Measurements from ENCODE around the gene PFN3.
A peak's percentile ranks its signal among the peaks of the same experiment; 100 is the strongest.
"Not testable (repeated sequence)": the region's sequence is repeated elsewhere in the genome, so short reads cannot be mapped to it uniquely, and the experiment has no call there.

The PFN3 gene

DNA sequence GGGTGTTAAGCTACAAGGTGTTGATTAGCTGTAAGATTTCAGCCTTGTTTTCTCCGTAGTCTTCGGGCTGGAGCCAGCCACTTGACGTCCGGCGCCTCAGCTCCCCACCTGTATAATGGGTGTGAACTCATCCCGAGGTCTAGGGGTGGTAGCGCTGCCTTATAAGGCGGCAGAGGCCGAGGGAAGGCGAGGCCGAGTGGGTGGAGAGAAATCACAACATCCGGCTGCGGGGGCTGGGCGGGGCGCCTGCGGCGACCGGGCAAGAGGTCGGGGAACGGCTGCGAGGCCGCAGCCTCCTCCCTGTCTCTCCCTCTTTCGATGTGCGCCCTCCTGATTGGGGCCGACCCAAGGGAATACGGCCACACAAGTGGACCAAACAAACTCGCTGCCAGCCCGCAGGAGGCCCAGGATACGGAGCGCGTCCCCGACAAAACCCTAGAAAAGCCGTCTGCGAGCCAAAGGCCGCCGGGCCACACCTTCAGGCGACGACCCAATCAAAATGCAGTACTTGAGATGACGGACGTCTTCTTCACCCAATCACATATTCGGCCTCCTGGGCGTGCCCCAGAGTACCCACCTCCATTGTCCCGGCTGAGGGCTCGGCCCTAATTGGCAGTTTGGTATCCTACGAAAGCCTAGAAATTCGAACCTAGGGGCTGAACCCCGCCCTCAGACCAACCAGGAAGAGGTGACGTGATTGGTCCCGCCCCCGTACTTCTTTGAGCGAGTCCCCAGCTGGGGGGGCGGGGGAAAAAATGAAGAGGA lies 25.5 kb upstream of the PFN3 start:
- DNase-seq (ENCODE audit: low read depth in 3 of 3), result peak; percentile 99 to 100 (median 100)

DNA sequence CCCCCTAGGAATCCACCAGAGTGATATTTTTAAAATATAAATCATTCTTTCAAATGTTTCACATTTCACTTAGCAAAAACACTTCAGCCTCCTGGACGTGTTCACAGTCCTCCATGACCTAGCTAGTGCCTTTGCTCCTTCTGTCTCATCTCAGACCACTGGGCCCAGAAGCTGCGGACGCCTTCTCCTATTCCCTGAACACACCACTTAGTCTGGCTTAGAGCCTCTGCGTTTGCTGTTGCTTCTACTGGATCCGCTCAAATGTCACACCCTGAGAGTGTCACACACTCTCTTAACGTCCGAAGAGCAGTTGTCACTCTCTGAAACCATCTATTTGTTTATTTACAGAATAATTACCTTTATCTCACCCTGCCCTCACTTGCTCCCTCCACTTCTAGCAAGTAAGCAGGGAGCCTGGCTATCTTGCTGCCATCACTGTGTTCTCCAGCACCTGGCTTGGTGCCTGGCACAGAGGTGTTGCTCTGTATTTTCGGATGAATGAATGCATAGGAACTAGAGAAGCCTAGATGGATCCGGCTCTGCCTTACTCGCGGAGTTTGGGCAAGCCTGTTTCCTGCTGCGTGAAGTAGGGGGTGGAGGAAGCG lies 24.8 kb upstream of the PFN3 start:
- no peak for DNase-seq (ENCODE audit: low read depth in 3 of 3)

DNA sequence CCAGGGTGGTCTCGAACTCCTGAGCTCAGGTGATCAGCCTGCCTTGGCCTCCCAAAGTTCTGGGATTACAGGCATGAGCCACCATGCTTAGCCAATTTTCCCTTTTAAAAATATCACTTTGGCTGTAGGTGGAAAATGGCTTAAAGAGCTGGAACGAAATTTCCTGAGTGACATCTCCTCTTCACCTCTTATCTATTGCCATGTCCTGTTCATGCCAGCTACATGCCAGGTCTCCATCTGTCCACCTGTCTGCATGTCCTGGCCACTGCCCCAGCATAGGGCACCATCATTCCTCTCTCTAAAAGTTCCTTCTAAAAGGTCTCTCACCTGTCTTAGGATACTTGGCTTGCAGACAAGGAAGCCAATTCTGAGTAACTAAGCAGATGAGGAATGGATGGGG lies 23.2 kb upstream of the PFN3 start:
- DNase-seq (ENCODE audit: low read depth in 3 of 3), result no peak

DNA sequence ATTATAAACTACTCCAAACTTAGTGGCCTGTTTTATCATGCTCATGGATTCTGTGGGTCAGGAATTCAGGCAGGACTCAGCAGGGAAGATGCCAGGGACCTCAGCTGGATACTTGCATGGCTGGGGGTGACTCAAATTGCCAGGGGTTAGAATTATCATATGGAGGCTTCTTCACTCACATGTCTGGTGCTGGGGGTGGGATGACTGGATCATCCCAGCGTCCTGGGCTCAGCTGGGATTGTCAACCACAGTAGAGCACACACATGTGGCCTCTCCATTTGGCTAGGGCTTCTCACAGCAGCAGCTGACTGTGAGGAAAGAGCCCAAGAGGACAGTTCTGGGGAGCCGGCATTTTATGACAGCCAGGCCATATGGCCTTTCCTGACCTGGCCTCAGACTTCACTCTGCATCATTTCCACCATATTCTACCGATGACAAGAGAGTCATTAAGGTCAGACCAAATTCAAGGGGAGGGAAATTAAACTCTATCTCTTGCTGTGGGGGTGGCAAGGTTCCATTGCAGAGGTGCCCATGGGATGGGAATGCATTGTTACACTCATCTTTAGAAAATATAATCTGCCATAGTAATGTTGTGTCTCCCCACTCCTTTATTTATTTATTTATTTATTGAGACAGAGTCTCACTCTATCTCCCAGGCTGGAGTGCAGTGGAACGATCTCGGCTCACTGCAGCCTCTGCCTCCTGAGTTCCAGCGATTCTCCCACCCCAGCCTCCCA lies 20.8 kb upstream of the PFN3 start:
- DNase-seq (ENCODE audit: low read depth in 3 of 3), result no peak

DNA sequence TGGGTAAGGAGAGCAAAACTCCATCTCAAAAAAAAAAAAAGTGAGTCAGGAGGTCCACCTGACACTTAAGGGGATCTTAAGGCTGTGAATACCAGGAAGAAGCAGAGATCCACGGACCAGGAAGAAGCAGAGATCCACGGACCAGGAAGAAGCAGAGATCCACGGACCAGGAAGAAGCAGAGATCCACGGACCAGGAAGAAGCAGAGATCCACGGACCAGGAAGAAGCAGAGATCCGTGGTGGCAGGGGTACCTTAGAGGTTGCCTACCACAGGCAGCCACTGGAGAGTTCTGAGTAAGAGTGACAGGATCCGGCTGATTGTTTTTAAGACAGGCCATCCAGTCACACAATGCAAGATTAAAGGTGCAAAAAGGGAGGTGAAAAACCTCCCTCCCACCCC lies 20.0 kb upstream of the PFN3 start:
- DNase-seq (ENCODE audit: low read depth in 3 of 3), result not testable (repeated sequence)

DNA sequence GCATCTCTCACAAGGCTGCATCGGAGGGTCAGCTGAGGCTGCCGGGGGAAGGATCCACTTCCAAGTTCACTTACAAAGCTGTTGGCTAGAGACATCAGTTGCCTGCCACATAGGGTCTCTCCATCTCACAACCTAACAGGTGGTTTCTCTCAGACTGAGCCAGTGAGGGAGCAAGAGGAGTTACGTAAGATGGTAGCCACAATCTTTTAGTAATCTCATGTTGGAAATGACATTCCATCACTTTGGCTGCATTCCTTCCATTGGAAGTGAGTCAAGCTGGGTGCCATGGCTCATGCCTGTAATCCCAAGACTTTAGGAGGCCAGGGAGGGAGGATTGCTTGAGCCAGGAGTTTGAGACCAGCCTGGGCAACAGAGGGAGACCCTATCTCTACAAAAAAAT lies 18.6 kb upstream of the PFN3 start:
- no peak for DNase-seq (ENCODE audit: low read depth in 3 of 3)

DNA sequence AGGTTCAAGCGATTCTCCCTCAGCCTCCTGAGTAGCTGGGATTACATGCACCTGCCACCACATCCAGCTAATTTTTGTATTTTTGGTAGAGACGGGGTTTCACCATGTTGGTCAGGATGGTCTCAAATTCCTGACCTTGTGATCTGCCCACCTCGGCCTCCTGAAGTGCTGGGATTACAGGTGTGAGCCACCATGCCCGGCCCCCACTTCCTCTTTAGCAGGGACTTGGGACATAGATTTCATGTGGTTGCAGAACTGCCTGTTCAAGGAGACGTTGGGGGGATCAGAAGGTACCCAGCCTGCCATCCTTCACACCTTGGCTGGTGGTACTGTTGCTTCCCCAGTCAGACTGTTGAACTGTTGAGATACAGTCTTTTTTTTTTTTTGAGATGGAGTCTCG lies 16.6 kb upstream of the PFN3 start:
- DNase-seq (ENCODE audit: low read depth in 3 of 3), result not testable (repeated sequence)

DNA sequence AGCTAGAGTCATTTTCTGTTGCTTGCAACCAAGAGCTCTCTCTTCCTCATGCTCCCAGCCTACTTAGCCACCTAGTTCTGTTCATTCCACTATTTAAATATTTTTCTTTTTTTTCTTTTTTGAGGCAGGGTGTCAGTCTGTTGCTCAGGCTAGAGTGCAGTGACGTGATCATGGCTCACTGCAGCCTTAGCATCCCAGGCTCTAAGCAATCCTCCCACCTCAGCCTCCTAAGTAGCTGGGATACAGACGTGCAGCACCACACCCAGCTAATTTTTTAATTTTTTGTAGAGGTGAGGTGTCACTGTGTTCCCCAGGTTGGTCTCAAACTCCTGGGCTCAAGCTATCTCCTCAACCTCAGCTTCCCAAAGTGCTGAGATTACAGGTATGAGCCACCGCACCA lies 14.0 kb upstream of the PFN3 start:
- DNase-seq (ENCODE audit: low read depth in 3 of 3), result no peak

DNA sequence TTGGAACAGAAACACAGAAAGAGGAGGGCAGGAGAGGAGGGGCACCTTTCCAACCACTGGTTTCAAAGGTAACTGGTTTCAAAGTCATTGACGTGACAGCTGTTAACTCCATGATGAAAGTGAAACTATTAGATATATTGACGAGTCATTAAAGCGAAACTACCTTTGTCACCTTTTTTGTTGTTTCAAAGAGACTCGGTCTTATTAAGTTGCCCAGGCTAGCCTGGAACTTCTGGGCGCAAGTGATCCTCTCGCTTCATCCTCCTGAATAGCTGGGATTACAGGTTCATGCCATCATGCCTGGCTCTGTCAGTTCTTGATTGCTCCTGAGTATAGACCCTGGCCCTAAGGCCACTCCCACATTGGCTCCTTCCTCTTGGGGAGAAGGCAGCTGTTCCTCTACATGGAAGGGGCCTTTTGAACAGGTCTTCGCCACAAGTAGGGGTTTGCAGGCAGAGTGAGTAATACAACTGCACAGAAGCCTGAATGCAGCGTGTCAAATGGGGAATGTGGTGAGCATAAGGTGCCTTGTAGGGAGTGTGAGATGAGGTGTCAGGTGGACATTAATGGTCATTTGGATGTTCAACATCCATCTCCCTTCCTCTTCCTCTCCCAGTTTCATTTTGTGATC lies 12.3 kb upstream of the PFN3 start:
- no peak for DNase-seq (ENCODE audit: low read depth in 3 of 3)

DNA sequence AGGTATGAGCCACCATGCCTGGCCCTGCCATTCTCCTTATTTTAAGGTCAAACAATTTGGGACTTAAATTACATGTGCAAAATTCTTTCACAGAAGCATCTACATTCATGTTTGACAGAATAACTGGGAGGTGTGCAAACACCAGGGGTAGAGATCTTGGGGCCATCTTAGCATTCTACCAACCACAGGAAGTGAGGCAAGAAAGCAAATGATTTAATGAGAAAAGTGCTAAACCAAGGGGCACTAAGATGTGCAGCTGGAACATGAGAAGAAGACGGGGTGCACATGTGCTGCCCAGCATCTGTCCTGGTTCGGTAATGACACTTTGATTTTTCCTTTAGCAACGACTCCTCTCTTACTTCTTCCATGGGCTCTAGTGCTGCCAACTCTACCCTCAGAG lies 10.1 kb upstream of the PFN3 start:
- no peak for DNase-seq (ENCODE audit: low read depth in 3 of 3)

DNA sequence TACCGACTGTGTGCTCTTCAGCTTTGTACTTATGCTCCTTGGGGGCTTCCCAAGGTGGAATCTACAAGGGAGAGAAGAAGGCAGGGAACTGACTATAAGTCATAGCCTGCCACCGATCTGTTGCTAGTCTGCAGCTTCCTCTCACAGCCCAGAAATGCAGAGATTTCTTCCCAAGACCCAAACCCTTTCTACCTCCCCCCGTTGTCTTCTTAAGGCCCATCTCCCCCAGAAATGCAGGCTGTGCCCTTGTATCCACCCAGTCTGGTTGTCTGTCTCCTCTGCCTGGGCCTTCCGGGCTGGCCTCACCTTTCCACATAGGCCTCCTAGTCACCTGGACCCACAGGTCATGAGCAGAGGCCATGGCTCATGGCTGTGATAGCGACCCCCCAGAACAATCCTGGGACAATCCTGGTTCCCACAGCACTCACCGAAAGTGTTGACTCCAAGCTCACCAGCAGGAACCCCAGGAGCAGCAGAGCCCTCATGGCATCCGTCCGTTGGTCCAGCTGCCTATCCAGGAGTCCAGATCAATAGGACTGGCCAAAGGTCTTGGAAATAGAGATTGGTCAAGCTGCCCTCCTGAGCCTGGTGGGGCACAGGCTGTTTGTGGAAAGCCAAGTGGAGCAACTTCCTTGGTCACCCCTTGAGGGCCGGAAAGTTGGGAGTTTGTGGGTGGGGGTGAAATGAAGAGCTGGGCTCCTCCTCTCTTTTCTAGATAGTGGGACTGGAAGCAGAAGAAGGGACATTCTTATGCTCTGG lies 8.8 kb upstream of the PFN3 start, which contains the start of gene F12:
F12 (minus strand) TSS at position 522 of the 759 bp plus-strand sequence; CDS start at position 485, 37 bp downstream.
- no peak for DNase-seq (ENCODE audit: low read depth in 3 of 3)

DNA sequence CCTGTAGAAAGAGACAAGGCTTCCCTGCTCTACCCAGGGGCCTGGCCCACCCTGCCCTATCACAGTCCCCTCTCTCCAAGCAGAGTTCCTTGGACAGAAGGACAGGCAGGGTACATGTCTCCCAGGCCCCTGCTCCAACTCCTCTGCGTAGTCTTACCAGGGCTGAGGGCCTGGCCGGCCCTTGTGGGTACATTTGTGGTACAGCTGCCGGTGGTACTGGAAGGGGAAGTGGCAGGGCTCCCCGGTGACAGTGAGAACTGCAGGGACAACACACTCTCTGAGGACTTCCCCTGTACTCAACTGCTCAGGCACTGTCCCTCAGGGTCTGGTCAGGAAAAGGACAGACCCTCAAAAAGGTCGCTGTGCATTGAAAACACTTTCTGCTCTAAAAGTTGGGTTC lies 5.3 kb upstream of the PFN3 start:
- no peak for DNase-seq (ENCODE audit: low read depth in 3 of 3)

DNA sequence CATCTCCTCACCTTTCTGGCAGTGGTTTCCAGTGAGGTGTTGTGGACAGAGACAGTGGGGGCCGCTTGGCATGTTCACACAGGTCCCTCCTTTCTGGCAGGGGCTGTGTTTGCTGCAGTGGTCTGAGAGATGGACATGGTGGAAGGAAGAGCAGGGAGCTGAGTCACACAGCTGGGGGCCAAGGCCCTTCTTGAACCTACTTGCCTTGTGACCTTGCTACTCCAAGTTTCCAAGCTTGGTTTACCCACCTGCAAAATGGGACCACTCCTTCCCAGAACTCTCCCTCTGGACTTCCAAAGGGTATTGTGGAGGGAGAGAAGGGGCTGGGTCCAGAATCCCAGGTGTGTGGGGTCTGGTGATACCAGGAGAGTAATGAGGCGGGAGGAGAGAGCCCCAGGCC lies 4.9 kb upstream of the PFN3 start:
- DNase-seq (ENCODE audit: low read depth in 3 of 3), result no peak

DNA sequence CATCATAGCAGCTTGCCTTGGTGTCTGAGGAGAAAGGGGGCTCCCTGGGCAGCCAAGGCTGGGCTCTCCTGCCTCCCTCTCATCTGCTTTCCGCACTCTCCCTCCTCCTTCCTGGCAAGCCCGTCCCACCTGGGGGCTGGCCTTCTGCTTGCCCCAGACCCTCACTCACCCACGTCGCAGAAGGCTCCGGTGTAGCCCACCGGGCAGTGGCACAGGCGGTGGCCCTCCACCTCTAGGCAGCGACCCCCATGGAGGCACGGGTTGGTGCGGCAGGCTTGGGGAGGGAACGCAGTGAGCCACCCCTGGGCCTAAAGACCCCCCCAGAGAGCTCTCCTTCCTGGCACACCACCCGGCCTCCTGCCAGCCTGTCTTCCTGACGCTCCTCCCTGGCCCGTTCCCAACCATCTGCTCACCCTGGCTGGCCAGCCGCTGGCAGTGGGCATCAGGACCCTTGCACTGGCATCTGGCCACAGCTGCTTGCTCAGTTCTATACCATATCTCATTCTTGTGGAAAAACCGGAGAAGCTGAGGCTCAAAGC lies 4.2 kb upstream of the PFN3 start:
- DNase-seq (ENCODE audit: low read depth in 3 of 3), result no peak

DNA sequence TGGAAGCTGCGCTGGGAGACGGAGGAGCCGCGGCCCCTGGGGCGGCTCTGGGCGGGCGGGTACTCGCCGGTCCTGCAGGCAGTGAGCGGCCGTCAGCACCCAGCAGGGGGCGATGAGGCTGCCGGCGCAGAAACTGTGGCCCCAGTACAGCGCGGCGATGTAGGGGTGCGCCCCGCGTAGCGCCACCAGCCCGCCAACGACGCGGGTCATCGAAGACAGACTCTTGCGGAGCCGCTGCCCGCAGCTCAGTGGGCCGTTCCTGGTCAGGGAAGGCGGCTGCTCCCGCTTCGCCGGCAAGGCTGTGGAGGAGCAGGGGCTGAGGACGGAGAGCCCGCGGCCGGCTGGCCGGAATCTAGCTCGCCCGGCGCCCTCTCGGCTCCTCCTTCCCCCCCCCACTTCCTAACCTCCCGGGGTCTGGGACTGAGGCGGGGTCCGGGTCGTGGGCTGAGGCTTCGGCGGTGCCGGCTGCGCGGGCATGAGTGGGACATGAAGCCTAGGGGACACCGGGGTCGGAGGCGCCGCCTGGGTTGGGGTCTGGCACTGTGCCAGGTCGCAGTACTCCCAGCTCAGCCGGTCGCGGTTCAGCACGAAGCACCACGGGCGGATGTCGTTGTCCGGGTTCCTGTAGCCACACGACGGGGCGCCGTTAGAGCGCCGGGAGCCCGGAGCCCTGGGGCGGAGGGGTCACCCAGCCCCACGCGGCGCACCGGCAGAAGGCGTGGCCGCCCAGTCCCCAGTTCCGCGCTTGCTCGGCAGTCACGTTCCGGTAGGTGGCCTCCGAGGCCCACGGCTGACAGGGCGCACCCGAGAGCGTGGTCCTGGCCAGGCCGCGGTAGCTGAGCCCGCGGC lies 3.6 kb upstream of the PFN3 start:
- DNase-seq (ENCODE audit: low read depth in 3 of 3), result peak; percentile 66 to 86 (median 67)

DNA sequence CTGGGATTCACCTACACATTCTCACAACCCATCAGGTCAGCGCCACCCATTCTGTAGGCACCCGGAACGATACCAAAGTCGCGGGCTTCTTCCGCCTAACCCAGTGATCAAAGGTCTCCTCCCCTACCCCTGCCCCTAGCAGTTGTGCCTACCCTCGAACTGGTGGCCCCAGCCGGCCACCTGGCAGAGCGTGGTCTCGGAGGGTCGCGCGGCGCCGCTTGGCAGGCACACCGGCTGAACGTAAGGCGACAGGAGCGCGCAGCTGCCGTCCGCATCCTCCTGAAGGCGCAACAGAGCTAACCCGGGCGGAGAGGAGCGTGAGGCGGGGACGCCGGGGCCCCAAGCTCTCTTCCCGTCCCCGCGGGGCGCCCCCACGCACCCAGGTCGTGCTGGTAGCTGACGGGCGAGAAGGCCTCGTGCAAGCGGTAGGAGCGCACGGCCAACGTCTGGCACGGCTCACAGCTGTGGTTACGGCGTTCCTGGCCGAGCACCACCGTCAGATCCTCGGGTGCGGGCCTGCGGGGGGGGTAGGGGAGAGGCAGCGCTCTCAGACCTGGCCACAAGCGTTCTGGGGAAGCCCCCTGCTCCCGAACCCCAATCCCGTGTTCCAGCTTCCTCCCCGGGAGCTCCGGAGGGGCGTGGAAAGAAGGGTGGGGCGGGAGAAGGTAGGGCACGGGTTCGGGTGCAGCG lies 2.8 kb upstream of the PFN3 start:
- DNase-seq (ENCODE audit: low read depth in 3 of 3), result peak in 1 of 3 experiments; percentile 41

DNA sequence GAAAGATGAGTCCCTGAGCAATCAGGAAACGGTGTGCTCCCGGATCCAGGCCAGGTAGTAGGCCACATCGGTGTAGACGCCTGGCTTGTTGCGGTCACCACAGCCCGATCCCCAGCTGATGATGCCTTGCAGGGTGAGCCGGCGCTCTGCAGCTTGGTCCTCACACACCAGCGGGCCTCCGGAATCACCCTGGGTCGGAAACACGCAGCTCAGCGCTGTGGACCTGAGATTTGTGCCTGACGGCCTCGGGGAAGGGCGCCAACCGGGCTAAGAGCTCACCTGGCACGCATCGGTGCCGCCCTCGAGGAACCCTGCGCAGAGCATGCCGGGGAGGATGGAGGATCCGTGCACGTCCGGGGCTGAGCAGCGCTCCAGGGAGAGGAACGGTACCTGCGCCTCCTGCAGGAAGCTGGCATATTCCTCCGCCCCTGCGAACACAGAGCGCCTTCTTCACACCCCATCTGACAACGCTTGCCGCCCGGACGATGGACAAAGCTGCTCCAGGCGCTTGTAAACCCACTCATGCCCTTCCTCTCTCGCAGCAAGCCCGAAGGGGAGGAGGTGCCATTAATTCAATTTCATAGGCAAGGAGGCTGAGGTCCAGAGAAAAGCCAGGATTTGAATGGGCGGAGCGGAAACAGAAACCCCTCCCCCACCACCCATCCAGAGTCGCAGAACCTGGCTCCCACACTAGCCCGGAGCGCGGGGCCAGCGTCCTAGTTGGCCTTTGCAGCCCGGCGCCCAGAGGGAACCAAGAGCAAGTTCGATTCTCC lies 2.0 kb upstream of the PFN3 start:
- peak in 2 of 3 experiments; percentile 47 to 76 for DNase-seq (ENCODE audit: low read depth in 3 of 3)

DNA sequence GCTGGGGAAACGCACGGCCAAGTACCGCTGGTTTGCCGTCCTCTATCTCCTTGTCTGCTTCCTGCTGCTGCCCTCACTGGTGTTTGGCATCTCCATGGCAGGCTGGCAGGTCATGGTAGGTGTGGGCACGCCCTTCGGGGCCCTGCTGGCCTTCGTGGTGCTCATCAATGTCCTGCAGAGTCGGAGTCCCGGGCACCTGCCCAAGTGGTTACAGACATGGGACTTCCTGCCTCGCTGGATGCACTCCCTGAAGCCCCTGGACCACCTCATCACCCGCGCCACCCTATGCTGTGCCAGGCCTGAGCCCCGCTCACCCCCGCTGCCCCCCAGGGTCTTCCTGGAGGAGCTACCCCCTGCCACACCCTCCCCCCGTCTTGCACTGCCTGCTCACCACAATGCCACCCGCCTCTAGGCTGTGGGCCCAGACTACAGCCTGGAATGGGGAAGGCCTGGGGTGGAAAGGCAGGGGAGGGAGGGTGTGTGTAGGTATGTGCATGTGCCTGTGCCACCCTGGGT lies 2.5 kb downstream of the PFN3 start:
- no peak for DNase-seq (ENCODE audit: low read depth in 3 of 3)

DNA sequence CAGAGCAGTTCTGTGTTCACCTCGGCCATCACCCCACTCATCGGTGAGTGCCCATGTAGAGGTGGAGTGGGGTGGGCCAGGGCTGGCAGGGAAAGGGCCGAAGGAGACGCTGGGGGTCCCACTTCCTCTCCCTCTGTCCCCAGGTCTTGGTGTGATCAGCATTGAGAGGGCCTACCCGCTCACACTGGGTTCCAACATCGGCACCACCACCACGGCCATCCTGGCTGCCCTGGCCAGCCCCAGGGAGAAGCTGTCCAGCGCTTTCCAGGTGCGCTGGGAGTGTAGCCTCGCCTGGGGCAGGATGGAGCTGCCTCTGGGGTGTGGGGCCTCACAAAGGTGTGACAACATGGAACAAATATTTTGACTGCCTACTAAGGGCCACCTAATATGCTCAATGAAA lies 3.7 kb downstream of the PFN3 start:
- no peak for DNase-seq (ENCODE audit: low read depth in 3 of 3)
